ENCODE data around the gene LSS.
"Not testable (repeated sequence)": the region's sequence is repeated elsewhere in the genome, so short reads cannot be mapped to it uniquely, and the experiment has no call there.

The LSS gene

DNA sequence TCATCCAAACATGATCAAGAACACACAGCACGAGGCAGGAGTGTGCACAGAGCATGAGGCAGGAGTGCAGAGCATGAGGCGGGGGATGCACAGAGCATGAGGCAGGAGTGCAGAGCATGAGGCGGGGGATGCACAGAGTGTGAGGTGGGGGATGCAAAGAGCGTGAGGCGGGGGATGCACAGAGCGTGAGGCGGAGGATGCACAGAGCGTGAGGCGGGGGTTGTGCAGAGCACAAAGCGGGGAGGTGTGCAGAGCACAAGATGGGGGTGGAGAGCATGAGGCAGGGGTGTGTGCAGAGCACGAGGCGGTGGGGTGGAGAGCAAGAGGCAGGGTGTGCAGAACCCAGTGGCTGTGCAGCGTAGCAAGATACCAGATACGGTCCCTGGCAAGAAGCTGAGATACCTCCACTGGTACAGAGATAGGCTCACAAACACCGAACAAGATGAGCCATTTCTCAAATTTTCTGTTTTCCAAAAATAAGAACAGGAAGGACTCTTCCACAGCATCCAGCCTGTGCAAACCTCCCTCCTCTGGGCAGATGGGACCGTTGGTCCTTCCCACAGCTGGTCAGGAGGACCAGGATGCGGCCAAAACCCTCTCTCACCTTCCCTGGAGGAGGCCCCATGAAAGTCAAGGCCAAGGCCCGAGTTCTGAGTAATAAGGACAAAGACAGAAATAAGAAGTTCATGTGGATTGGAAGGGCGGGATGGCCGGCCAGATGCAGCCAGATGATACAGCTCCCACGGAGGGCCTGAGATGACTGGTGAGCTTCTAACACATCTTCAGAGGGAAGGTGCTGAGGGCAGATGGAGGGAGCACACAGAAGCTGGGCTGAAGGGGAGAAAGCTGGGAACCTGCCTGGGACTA lies 56.3 kb downstream of the LSS start:
- DNase-seq (ENCODE audit: low read depth in 2 of 2, low spot score in 1 of 2): no peak

- no peak for DNase-seq (ENCODE audit: low read depth in 2 of 2, low spot score in 1 of 2)
Measured at GRCh38 chr21:46171585-46171984, 57.0 kb downstream of the LSS start.

DNA sequence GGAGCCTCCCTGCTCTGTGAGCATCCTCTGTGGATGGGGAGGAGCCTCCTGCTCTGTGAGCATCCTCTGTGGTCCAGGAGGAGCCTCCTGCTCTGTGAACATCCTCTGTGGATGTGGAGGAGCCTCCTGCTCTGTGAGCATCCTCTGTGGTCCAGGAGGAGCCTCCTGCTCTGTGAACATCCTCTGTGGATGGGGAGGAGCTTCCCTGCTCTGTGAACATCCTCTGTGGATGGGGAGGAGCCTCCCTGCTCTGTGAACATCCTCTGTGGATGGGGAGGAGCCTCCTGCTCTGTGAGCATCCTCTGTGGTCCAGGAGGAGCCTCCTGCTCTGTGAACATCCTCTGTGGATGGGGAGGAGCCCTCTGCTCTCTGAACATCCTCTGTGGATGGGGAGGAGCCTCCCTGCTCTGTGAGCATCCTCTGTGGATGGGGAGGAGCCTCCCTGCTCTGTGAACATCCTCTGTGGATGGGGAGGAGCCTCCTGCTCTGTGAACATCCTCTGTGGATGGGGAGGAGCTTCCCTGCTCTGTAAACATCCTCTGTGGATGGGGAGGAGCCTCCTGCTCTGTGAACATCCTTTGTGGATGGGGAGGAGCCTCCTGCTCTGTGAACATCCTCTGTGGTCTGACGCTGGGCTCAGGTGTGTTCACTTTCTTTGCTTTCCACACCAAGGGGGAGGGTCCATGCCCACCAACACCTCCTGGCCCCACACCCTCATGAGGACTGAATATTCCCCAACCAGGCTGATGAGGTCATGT lies 58.0 kb downstream of the LSS start:
- not testable (repeated sequence) for DNase-seq (ENCODE audit: low read depth in 2 of 2, low spot score in 1 of 2)

- no peak for DNase-seq (ENCODE audit: low read depth in 2 of 2, low spot score in 1 of 2)
Measured at GRCh38 chr21:46168659-46169386, 59.8 kb downstream of the LSS start.

DNA sequence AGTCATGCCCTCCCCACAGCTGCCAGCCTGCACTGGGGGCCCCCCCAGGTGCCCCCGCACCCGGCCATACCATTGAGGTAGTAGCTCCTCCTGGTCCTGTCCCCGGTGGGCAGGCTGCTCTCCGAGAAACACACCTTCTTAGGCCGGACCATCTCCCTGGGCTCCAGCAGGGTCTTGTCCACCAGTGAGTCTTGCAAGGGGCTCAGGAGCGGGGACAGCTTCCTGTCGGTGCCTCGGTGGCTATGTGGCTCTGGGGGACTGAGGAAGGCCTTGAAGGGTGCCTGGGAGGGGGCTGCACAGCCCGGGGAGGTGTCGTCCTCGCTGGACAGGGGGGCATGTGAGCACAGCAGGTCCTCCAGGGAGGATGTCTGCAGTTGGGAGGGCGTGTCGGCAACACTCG lies 60.3 kb downstream of the LSS start:
- DNase-seq (ENCODE audit: low read depth in 2 of 2, low spot score in 1 of 2): no peak

DNA sequence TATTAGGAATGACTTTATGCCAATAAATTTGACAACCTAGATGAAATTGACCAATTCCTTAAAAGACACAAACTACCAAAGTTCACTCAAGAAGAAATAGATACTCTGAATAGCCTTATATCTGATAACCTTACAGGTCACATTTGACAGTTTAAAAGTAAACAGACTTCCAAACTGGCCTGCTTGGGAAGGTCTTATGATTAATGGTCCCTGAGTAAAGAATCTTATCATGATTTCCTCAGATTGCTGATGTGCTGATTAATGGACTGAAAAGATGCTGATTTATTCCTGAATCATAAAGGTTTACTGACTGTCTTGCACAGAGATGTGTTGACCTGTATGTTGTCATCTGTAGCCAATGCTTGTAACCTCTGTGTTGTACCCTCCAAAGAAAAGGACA lies 63.5 kb downstream of the LSS start:
- no peak for DNase-seq (ENCODE audit: low read depth in 2 of 2, low spot score in 1 of 2)

- no peak for DNase-seq (ENCODE audit: low read depth in 2 of 2, low spot score in 1 of 2)
Measured at GRCh38 chr21:46163380-46163779, 65.2 kb downstream of the LSS start.

- DNase-seq (ENCODE audit: low read depth in 2 of 2, low spot score in 1 of 2): no peak
Measured at GRCh38 chr21:46161633-46162592, 66.7 kb downstream of the LSS start.

GRCh38 chr21:46160907-46161632 lies 67.5 kb downstream of the LSS start:
- DNase-seq (ENCODE audit: low read depth in 2 of 2, low spot score in 1 of 2): no peak

GRCh38 chr21:46160657-46160906 lies 68.0 kb downstream of the LSS start:
- no peak for DNase-seq (ENCODE audit: low read depth in 2 of 2, low spot score in 1 of 2)

GRCh38 chr21:46159841-46160656 lies 68.5 kb downstream of the LSS start:
- no peak for DNase-seq (ENCODE audit: low read depth in 2 of 2, low spot score in 1 of 2)

GRCh38 chr21:46159390-46159789 lies 69.2 kb downstream of the LSS start:
- no peak for DNase-seq (ENCODE audit: low read depth in 2 of 2, low spot score in 1 of 2)

DNA sequence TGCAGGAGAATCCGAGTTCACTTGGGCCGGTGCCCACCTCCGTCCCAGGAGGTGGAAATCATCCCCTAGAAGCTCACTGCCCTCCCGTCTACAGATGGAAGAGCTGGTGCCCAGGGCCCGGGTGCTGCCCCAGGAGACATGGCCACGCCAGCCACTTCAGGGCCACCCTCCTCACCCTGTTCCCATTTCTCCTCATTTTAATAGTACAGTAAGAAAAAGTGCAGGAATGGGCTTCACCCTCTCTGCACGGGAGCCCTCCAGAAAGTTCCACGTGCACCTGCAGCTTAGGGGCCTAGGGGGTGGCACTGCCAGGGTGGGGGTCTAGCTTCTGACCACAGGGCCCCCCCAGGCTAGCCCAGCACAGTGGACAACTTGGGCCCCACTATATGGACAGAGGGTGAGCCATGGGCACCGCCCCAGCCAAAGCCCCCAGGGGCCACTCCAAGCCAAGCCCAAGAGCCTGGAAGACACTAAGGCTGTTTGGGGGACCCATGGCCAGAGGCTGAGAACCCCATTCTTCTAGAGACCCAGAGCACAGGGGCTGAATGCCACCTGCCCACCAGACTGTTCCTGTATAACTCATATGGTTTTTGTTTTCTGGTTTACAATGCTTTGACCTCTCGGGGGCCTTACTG lies 69.8 kb downstream of the LSS start:
- DNase-seq (ENCODE audit: low read depth in 2 of 2, low spot score in 1 of 2): no peak

DNA sequence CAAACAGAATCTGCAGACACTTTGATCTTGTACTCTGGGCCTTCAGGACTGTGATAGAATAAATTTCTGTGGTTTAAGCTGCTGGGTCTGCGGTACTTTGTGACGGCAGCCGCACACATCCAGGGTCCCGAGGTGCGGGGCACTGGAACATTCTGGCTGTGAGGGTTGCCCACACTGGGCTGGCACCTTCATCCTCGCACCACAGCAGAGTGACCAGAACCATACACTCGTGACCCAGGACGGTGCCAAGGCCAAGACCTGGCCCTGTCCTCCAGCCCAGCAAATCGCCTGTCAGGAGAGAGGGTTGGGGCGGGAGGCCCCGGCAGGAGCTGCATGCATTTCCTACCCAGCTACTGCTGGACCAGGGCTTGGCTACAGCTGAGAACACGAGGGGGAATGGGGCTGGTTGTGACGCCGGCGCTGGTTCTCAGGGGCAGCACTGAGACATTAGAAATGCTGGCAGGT lies 70.6 kb downstream of the LSS start:
- no peak for DNase-seq (ENCODE audit: low read depth in 2 of 2, low spot score in 1 of 2)

GRCh38 chr21:46157396-46157986 lies 71.1 kb downstream of the LSS start:
- no peak for DNase-seq (ENCODE audit: low read depth in 2 of 2, low spot score in 1 of 2)

GRCh38 chr21:46156678-46157077 lies 71.9 kb downstream of the LSS start:
- DNase-seq (ENCODE audit: low read depth in 2 of 2, low spot score in 1 of 2): no peak

- DNase-seq (ENCODE audit: low read depth in 2 of 2, low spot score in 1 of 2): no peak
Measured at GRCh38 chr21:46156378-46156645, 72.3 kb downstream of the LSS start.

- no peak for DNase-seq (ENCODE audit: low read depth in 2 of 2, low spot score in 1 of 2)
Measured at GRCh38 chr21:46155514-46156377, 72.8 kb downstream of the LSS start, which contains the start of gene FTCD. TSS of gene FTCD (minus strand) at chr21:46155579. CDS start at chr21:46155523, 56 bp downstream.

Data from stimulated activated CD8-positive, alpha-beta memory T cell treated with anti-CD3 and anti-CD28 coated beads, Interleukin-4, amount 100 ng/mL, for 1 hour (primary cell).